GM19099 (cell line): ENCODE data around the gene SETD4.

Source experiments
- POLR2A ChIP-seq: IDR thresholded peaks from 3 replicates; pipeline ENCODE4 v1.6.1; 2011; ENCODE audit warnings: low read depth; ENCODE audit not compliant: insufficient read length; ENCODE audit errors: extremely low read depth

SETD4 gene, protein sequence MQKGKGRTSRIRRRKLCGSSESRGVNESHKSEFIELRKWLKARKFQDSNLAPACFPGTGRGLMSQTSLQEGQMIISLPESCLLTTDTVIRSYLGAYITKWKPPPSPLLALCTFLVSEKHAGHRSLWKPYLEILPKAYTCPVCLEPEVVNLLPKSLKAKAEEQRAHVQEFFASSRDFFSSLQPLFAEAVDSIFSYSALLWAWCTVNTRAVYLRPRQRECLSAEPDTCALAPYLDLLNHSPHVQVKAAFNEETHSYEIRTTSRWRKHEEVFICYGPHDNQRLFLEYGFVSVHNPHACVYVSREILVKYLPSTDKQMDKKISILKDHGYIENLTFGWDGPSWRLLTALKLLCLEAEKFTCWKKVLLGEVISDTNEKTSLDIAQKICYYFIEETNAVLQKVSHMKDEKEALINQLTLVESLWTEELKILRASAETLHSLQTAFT

DNA sequence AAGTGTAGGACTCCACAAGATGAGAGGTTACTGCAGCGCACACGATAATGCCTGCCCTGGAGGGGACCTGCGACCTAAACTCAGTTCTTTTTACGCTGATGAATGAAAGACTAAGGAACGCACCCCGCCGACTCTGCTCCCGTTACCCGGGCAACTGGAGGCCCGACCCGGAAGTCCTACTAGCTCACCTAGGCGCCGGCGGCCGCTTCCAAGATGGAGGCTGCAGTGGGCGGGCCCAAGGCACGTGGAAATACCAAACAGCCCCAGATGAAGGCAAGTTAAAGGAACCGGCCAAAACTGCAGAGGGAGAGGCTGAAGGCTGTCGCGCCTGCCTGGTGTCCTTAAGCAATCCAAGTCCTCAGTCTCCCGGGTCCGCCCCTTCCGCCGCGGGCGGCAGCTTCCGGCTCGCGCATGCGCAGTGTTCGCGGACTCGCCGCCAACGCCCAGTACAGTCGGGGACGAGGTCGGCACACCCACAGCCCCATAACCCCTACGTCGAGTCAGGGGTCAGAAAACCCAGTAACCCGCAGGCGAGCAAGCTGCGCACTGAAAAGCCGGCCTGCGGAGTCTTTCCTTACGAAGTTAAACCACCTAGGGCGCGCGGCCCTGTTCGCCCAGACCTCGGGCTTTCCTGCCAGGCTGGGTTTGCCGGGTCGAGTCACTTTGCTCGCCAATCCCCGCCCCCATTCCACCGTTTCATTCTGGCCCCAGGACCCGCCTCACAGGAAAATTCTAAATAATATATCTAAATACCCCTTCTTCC is at the start of gene SETD4:
Gene SETD4, minus strand, starts transcription at position 368 of the 763 bp plus-strand sequence. CDS start 1,638 bp downstream, outside the sequence.
- peak; percentile 89 for TF ChIP-seq POLR2A

DNA sequence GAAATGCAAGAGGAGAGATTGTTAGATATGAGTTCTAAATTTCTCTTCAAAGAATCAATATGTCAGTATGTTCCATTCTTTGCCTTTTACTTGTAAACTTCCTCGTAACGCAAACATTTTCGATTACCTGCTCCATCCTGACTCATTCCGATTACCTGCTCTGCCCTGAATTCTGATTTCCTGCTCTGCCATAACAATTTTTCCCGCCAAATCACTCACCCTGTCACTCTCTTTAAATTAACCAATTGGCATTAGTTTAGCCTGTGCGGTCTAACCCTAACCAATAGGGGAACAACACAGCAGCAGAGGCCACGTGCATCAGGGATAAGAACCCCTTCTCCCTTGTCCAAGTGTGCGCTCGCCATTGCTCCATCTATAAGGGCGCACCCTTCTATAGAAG is 49.5 kb upstream of the SETD4 start:
- no peak for TF ChIP-seq POLR2A

DNA sequence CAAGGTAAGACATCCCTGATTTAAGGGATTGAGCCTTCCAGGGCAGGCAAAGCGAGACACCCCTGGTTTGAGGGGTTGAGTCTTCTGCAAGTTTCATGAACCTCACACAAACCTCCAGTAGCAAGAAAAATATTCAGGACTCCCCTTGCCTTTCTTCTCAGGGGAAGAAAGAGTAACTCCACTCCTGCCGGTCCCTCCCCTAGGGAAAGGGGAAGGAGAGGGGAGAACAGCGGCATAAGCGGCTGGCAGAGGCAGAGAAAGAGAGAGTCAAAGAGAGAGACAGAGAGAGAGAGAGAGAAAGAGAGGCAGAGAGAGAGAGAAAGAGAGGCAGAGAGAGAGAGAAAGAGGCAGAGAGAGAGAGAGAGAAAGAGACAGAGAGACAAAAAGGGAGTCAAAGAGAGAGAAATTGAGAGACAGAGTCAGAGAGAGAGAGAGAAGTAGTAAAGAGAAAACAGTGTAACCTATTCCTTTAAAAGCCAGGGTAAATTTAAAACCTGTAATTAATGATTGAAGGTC is 45.1 kb upstream of the SETD4 start:
- no peak for TF ChIP-seq POLR2A

DNA sequence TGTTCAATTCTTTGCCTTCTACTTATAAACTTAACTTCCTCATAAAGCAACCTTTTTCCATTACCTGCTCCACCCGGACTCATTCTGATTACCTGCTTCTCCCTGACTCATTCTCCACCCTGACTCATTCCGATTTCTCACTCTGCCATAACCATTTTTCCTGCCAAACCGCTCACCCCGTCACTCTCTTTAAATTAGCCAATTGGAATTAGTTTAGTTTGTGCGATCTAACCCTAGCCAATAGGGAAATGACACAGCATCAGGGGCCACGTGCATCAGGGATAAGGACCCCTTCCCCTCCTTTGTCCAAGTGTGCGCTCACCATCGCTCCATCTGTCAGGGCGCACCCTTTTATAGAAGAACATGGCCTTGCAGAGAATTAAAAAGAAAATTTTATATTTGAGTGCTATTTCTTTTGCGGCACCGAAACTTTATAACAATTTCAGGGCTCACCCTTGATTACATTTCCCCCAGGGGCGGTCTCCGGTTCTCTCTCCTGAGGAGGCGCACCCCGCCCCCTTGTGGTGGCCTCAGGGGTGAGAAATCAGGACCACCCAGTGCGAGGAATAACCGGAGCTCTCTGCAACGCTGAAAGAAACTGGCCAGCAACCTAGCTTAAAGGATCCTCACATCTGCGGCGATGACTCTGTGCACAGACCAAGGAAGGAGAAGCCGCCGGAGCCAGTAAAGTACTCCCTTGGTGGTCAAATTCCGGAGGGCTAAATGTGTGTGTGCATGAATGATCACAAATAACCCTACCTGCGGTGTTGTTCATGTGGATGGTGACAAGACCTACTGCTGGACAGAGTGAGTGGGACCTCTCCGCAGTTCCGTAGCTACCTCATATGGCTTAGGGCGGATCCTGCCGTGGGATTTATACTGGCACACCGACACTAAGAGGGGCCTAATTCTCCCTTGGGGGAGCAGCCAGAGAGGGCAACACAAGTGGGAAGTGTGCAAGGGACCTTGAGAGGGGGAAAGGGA is 44.3 kb upstream of the SETD4 start:
- no peak for TF ChIP-seq POLR2A

DNA sequence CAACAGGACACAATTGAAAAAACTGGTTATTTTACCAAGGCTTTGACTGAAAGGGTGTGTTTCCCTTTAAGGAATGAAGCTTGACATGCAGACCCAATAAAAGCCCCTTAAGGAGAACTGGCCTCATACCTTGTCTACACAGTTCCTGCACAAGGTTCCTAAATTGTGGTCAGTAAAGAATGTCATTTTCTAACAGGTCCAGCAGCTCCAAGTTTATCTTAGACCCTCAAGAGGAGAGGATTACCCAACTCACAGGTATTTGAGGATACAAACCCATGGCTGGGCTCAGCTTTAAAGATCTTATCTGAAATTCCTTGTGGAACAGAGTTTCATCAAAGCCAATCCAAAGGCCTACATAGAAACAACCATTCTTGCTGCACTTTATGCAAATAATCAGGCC is 43.1 kb upstream of the SETD4 start:
- TF ChIP-seq POLR2A: no peak

DNA sequence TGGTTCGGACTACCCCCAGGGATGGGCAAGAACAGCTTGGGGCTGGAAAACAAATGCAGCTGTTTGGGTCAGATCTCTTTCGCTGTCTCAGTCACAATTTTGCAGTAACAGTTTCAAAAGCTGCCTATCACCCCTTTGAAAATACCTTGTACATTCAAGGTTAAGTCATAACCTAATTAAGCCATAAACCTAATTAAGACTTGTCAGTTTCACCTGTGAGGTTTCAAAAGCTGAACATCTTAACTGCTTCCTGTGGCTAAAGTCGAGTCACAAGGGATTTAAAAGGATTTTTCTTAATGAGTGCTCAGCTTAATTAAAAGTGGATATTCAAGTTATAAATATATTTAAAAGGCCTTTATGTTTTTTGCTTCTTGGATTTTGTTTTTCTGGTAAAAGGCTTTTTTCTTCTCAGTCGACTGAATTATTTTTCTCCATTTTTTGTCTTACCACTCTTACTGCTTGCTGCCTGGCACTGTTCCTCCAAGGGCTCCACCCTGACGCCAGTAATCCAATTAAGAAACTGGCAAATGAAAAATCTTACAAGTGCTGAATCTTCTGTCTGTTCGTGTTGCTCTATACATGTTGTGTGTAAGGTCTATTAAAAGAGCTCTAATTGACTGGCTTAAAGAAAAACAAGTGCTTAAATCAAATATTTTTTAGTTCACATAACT is 40.8 kb upstream of the SETD4 start:
- TF ChIP-seq POLR2A: no peak

DNA sequence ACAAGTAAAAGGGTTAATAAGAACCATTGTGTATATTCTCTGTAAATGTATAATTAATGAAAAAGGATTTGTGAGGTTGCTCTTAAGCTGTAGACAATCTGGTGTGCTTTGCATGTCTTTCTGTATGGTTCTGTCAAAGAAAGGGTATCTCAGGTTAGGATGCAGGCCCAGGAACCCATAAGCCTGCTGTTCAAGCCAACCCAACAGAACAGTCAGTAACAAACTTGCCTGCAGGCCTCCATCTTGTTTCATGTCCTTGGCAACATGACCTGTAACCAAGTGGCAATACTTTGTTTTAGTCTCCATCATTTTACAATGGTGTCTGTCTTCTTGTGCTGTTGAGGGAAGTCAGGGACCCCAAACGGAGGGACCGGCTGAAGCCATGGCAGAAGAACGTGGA is 38.7 kb upstream of the SETD4 start:
- no peak for TF ChIP-seq POLR2A

DNA sequence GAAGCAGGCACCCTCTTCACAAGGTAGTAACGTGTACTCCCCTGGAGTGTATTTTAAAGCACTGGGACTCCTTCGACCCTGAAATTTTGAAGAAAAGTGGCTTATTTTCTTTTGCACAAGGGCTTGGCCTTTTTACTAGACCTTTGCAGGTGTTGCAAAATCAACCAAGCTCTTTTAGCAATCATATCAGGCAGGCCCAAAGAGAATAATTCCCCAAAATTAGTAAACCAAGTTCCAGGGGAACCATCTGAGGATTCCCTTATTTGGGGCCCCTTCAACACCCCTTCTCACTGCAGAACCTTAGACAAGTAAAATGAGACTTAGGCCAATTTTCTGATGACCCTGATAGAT is 37.8 kb upstream of the SETD4 start:
- no peak for TF ChIP-seq POLR2A

DNA sequence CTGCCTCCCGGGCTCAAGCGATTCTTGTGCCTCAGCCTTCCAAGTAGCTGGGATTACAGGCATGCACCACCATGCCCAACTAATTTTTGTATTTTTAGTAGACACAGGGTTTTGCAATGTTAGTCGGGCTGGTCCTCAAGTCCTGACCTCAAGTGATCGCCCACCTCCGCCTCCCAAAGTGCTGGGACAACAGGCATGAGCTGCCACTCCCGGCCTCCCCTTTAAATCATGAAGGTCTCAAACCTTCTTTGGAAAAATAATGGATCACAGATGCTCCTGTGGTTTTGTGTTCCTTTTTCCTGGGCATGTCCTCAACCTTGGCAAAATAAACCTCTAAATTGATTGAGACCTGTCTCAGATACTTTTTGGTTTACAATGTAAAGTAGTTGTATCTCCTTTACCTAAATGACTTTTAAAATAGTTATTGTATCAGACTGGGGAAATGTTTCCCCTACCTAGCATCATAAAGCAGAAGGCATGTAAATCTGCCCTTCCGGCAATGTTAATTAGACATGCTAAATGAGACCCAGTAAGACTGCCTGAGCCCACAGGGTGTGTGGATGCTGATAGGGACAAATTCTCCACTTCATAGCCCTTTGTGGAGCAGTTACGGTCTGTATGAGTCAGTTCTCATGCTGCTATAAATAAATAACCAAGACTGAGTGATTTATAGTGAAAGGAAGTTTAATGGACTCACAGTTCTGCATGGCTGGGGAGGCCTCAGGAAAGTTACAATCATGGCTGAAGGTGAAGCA is 37.3 kb upstream of the SETD4 start:
- TF ChIP-seq POLR2A: no peak

DNA sequence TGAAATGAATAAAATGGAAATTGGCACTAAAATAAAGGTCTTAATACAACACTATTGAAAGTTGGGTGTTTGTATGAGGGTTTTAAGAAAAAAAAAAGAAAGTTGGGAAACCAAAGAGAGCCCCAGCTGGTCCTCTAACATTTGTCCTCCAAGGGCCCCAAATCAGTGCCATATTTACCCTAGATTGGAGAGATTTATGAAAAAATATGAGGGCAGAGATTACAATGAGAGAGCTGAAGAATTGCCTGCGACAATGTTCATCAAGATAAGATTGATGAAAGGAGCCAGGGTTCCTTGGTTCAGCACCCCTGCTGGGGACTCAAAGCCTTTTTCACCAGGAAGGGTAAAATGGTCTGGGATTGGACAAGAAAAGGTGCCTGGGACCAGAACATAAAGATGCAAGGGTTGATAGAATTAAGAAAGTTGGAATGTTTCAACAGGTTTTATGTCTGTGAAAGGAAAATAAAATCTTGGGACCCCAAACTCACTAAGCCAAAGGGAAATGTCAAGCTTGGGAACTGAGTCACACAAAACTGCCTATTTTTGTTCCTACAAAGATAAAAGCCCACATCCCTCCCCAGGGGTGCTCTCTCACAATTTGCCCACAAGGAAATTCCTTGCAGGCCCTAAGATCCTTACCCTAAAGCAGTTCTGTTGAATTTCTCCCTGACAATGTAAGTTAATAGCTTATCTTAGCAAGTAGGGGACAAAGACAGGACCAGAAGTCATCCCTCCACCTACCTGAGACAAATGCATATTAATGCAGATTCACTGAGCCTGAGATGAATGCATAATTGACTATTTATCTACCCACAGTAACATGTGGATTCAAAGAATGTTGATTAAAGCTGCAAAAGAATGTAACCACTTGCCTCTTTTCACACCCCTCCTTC is 36.3 kb upstream of the SETD4 start:
- TF ChIP-seq POLR2A: no peak

DNA sequence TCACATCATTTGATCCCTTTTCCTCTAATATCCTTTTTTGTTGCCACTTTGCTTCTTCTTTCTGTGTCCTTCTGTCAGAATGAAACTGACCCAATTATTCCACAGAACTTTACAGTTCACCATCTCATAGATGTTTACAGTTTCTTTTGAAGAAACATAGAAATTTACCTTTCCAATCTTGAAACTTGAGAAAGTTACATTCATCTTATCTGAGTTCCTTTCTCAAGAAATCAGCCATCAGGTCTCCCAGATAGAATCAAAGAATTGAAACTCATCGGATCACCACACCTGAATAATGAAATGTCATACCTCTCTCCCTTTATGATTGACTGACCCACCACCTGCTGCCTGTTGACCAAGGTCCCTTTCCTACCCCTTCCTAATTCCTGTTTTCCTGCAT is 33.2 kb upstream of the SETD4 start:
- TF ChIP-seq POLR2A: no peak

DNA sequence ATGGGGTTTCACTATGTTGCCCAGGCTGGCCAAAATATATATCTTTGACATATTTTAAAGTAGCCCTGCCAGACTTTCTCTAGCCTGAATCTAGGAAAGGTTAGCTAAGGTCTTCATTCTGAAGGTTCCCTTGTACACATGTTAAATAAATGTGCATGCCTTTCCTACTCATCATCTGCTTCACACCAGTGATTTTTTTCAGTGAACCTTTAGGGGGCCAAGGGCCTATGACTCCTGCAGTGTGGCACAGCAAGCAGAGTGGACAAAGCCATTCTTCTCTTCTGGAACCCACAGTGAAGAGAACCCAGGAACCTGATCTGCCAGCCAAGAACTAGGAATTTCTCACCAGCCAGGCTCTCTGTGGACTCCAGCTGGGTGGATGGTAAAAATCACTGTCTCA is 32.4 kb upstream of the SETD4 start:
- no peak for TF ChIP-seq POLR2A

DNA sequence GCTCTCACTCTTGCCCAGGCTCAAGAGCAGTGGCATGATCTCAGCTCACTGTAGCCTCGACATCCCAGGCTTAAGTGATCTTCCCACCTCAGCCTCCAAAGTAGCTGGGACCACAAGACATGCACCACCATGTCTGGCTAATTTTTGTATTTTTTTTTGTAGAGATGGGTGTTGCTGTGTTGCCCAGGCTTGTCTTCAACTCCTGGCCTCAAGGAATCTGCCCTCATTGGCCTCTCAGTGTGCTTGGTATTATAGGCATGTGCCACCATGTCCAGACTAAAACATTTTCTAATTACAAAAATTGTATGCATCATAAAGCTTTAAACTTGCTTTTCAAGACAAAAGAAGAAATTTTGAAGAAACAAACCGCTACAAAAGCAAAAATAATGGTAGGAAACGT is 29.6 kb upstream of the SETD4 start:
- TF ChIP-seq POLR2A: no peak
